Stimulated activated CD4-positive, alpha-beta T cell treated with anti-CD3 and anti-CD28 coated beads, TNF-alpha, amount 100 ng/mL, for 48 hours (primary cell): ENCODE data around the gene HAPSTR1.

Experiments used
- DNase-seq, 3 donors: peaks; one replicate each; pipeline ENCODE4 v3.0.0-alpha.2; 2020; ENCODE audit warnings: low read depth in 3 of 3

Gene HAPSTR1

GRCh38 chr16:9123401-9123800, 32.0 kb downstream of the HAPSTR1 start:
- no peak for DNase-seq

- no peak for DNase-seq
Observed at GRCh38 chr16:9123871-9124270, 32.4 kb downstream of the HAPSTR1 start.

- DNase-seq, result no peak
Observed at GRCh38 chr16:9124444-9124843, 33.0 kb downstream of the HAPSTR1 start.

GRCh38 chr16:9124908-9125584, 33.6 kb downstream of the HAPSTR1 start:
- DNase-seq, result no peak

GRCh38 chr16:9125658-9126505, 34.4 kb downstream of the HAPSTR1 start:
- no peak for DNase-seq

GRCh38 chr16:9126609-9127008, 35.2 kb downstream of the HAPSTR1 start:
- no peak for DNase-seq

GRCh38 chr16:9128346-9129342, 37.2 kb downstream of the HAPSTR1 start:
- no peak for DNase-seq

- DNase-seq, result no peak
Observed at GRCh38 chr16:9134306-9134705, 42.9 kb downstream of the HAPSTR1 start.

- DNase-seq, result peak; percentile 27 to 45 (median 41)
Observed at GRCh38 chr16:9134739-9135138, 43.3 kb downstream of the HAPSTR1 start.

GRCh38 chr16:9135797-9136196, 44.4 kb downstream of the HAPSTR1 start:
- DNase-seq, result no peak

GRCh38 chr16:9136596-9136995, 45.2 kb downstream of the HAPSTR1 start:
- DNase-seq, result no peak

GRCh38 chr16:9138021-9138680, 46.7 kb downstream of the HAPSTR1 start:
- DNase-seq, result no peak

- DNase-seq, result peak; percentile 46 to 75 (median 51)
Observed at GRCh38 chr16:9138731-9139501, 47.5 kb downstream of the HAPSTR1 start.

GRCh38 chr16:9139965-9140364, 48.5 kb downstream of the HAPSTR1 start:
- DNase-seq, result no peak
